Ovary (tissue), 9 donors: ENCODE data around the gene ESCO1. TPM values are rescaled to one million over a fixed set of nuclear protein-coding genes. Genes with fewer than 3 reads are reported as not detected.

Experiments used
- DNase-seq, 5 donors: peaks; one replicate each; pipeline ENCODE4 v3.0.0-alpha.2; 2019 to 2020
- H3K27ac ChIP-seq, 2 donors: fragments of 200-600 bp; one replicate each; pipeline versions ENCODE4 v1.5.1 to v1.8.0; 2019 to 2022
- H3K27me3 ChIP-seq: fragments of 200-600 bp; one replicate; pipeline ENCODE4 v1.8.0; 2022
- H3K36me3 ChIP-seq: fragments of 200-600 bp; sonication (generic); one replicate; pipeline ENCODE4 v1.5.1; 2019
- H3K4me1 ChIP-seq: one replicate; pipeline ENCODE4 v1.8.1; 2013; ENCODE audit warnings: mild to moderate bottlenecking, moderate library complexity; ENCODE audit not compliant: insufficient read depth
- H3K4me3 ChIP-seq: fragments of 200-600 bp; sonication (generic); one replicate; pipeline ENCODE4 v1.5.1; 2017
- H3K9me3 ChIP-seq, 2 donors: fragments of 200-600 bp in 1 of 2; sonication (generic) in 1 of 2; one replicate each; pipeline versions ENCODE4 v1.5.1 to v1.8.1; 2013 to 2019; ENCODE audit warnings: mild to moderate bottlenecking in 1 of 2, moderate library complexity in 1 of 2
- CTCF ChIP-seq, 3 donors: fragments of 450-650 bp in 2 of 3; fragments of 200-600 bp in 1 of 3; IDR thresholded peaks; one replicate each; pipeline versions ENCODE4 v1.5.1 to v1.8.0; 2016 to 2022; ENCODE audit warnings: antibody characterized with exemption in 3 of 3, mild to moderate bottlenecking in 1 of 3
- EP300 ChIP-seq: sonication (generic); formaldehyde crosslinking; IDR thresholded peaks from one replicate; pipeline ENCODE4 v1.6.1; 2017; ENCODE audit warnings: antibody characterized with exemption
- POLR2A ChIP-seq: fragments of 450-650 bp; IDR thresholded peaks from one replicate; pipeline ENCODE4 v1.6.1; 2017; ENCODE audit warnings: antibody characterized with exemption, mild to moderate bottlenecking, moderate library complexity
- WGBS, 3 donors: extraction: QIAGEN DNeasy Blood & Tissue Kit in 1 of 3; methylation state at CpG; one replicate each; pipeline versions ENCODE4 v1.1.5 to v1.1.7; 2013 to 2017; 5-methylcytosine and 5-hydroxymethylcytosine counted together
- intact Hi-C, 4 donors: fragments of 100-400 bp; cut with DNase I; formaldehyde crosslinking; loops; one replicate each; pipeline versions ENCODE4 v1.11.0 to v1.15.1; 2022 to 2023
- polyA plus RNA-seq, 2 donors: library from polyadenylated mRNA; stranded (reverse); fragments of 200-250 nt in 1 of 2; fragments of 350-450 nt in 1 of 2; fragmentation: Illumina TruSeq in 1 of 2; extraction: RNeasy Lipid Tissue Mini Kit (QIAGEN cat#74804) in 1 of 2; gene quantifications; one replicate each; pipeline ENCODE4 v1.2.3, GENCODE V29; 2013 to 2014
- total RNA-seq, 7 donors: library from RNA; depleted of rRNA in 2 of 7; stranded (reverse); fragments of >200 nt in 2 of 7; fragmentation: NEBNext Ultra II Directional in 3 of 7; extraction: Animal tissue kit (Norgen Biotek cat#: 25700) in 3 of 7; gene quantifications; one replicate each; pipeline versions ENCODE4 v1.1.0 to v1.2.4, GENCODE V29; 2016 to 2023
- donor health status: DM: no; HTN: no; CAD: no; lungs with moderate emphysema.
- donor health status: DM: no; HTN: no; CAD: no.
- donor health status: Bipolar disorder and iron deficiency.
- donor health status: DM: yes; HTN: yes; CAD: no.
- donor health status: DM: no; HTN: no; CAD: no.
- donor health status: DM: yes; HTN: yes; CAD: no.

The ESCO1 gene
- total and polyA plus RNA-seq, 9 donors: 8.1 to 21.3 (median 16.2) TPM

DNA sequence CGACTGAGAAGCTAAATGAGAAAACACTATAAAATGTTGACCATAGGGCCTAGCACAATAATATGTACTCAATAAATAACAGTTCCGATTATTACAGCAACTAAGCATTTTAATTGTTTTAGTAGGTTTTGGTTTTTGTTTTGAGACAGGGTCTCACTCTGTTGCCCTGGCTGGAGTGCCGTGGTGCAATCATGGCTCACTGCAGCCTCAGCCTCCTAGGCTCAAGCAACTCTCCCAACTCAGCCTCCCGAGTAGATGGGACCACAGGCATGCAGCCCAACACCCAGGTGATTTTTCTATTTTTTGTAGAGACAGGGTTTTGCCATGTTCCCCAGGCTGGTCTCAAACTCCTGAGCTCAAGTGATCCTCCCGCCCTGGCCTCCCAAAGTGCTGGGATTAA is 54.1 kb downstream of the ESCO1 start:
- H3K27me3 ChIP-seq: no peaks in the 10 kb centered on the region
- H3K9me3 ChIP-seq: no peaks in the 10 kb centered on the region
- no peak overlapping the region for H3K27ac ChIP-seq
- WGBS, 3 donors: 90 to 92% (median 91%) methylated on average over 5 of the region's 5 CpGs
- H3K4me3 ChIP-seq: no peak overlapping the region
- no peak for DNase-seq
- no peaks in the 10 kb centered on the region for H3K4me1 ChIP-seq
- intact Hi-C loops: no loop called here
- H3K36me3 ChIP-seq: no peaks in the 10 kb centered on the region
- TF ChIP-seq POLR2A (no peak), EP300 (no peak), CTCF (IDR thresholded peaks at IDR 0.05) (no peak)

- WGBS, 3 donors: 80 to 92% (median 88%) methylated on average over 3 of the region's 3 CpGs
- H3K36me3 ChIP-seq: no peaks in the 10 kb centered on the region
Measured at GRCh38 chr18:21538230-21538629, 62.3 kb downstream of the ESCO1 start.

DNA sequence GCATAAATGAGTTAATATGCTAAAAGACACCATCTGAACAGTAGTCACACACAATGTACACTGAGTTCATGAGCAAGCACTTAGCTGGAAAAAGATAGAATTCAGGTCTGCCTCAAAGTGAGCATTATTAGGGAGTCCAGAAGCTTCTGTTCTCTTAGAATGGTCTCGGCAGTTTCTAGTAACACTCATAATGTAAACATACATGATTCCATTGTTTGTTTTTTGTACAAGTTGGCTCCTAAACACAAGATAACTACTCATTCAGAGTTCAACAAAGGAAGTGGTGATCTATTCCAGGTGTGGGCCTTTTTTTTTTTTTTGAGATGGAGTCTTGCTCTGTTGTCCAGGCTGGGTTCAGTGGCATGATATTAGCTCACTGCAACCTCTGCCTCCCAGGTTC is 66.2 kb downstream of the ESCO1 start:
- no peaks in the 10 kb centered on the region for H3K9me3 ChIP-seq
- no peak overlapping the region for H3K4me3 ChIP-seq
- intact Hi-C loops: no loop called here
- no peak for DNase-seq
- no peak for TF ChIP-seq POLR2A
- no peaks in the 10 kb centered on the region for H3K36me3 ChIP-seq
- peaks cover 6% of the 10 kb centered on the region for H3K4me1 ChIP-seq
- no peak overlapping the region for H3K27ac ChIP-seq
- no peaks in the 10 kb centered on the region for H3K27me3 ChIP-seq
- 12 to 34% (median 16%) methylated on average over 1 of the region's 1 CpG for WGBS, 3 donors

More at GRCh38 chr18:21538230-21538629, 62.3 kb downstream of the ESCO1 start:
- peaks cover 6% of the 10 kb centered on the region for H3K4me1 ChIP-seq
- no peaks in the 10 kb centered on the region for H3K27me3 ChIP-seq
- no peak for TF ChIP-seq CTCF (IDR thresholded peaks at IDR 0.05)
- TF ChIP-seq EP300: no peak
- TF ChIP-seq POLR2A: no peak
- intact Hi-C loops: no loop called here
- DNase-seq: no peak
- H3K27ac ChIP-seq: no peak overlapping the region
- H3K4me3 ChIP-seq: no peak overlapping the region
- H3K9me3 ChIP-seq: no peaks in the 10 kb centered on the region

DNA sequence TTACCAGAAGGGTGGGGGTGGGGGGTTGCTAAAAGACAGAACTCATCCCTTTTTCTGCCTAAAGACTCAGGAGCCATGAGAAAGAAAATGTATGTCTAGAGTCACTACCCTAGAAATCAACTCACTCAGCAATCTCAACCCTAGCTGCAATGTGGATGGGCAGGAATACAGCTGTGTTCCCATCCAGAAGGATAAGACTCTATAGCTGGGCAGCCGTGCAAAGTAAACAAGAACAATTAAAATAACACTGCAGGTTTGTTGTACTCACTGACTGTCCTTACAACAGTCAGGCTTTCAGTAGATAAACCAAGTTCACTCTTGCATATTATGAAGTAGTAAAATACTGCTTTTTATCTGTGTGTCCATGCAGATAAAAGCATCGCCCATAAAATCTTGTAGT is 74.0 kb downstream of the ESCO1 start:
- Histone ChIP-seq H3K4me1 (peaks cover 2% of the 10 kb centered on the region), H3K4me3 (no peak overlapping the region), H3K27ac (no peak overlapping the region), H3K9me3 (no peaks in the 10 kb centered on the region), H3K27me3 (no peaks in the 10 kb centered on the region), H3K36me3 (no peaks in the 10 kb centered on the region)
- WGBS, 3 donors: 18 to 54% (median 32%) methylated on average over 2 of the region's 2 CpGs
- TF ChIP-seq POLR2A (no peak), EP300 (no peak), CTCF (IDR thresholded peaks at IDR 0.05) (no peak)
- DNase-seq: no peak
- intact Hi-C loops: no loop called here

DNA sequence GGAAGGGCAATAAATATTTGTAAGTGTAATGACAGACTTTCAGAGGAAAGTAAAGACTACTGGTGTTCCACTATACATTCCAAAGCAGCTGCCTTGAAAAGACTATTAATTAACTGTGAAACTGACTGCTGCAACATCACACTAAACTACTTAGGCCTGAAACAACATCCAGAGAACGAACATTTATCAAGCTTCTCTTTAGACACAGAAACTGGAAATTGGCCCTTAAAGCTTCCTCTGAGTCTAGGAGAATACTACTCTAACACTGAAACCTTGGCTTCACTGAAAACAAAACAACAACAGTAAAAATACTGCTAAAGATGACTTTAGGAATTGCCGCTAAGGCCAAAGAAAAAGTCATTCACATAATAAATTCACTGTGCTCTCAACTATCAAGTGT is 74.6 kb downstream of the ESCO1 start:
- Histone ChIP-seq H3K27ac (no peak overlapping the region), H3K36me3 (no peaks in the 10 kb centered on the region), H3K9me3 (no peaks in the 10 kb centered on the region), H3K4me3 (no peak overlapping the region), H3K27me3 (no peaks in the 10 kb centered on the region), H3K4me1 (peaks cover 2% of the 10 kb centered on the region)
- no peak for DNase-seq
- TF ChIP-seq CTCF (IDR thresholded peaks at IDR 0.05): no peak
- TF ChIP-seq EP300: no peak
- no peak for TF ChIP-seq POLR2A
- WGBS, 3 donors: 60 to 69% (median 66%) methylated on average over 2 of the region's 2 CpGs
- intact Hi-C loops: no loop called here
